K562 (cell line): ENCODE results near the gene BEST4. TPM values are rescaled to one million over a fixed set of nuclear protein-coding genes. Genes with fewer than 3 reads are reported as not detected.

Source experiments
- FOXK1 ChIP-seq: sonication (generic); formaldehyde crosslinking; IDR thresholded peaks from 2 replicates; pipeline ENCODE4 v1.8.0; 2022; ENCODE audit warnings: missing genetic modification reagents, mild to moderate bottlenecking, borderline replicate concordance
- HLTF ChIP-seq: fragments of 450-650 bp; IDR thresholded peaks from 2 replicates; pipeline ENCODE4 v1.6.1; 2016
- JUNB ChIP-seq: fragments of 450-650 bp; formaldehyde crosslinking; conservative IDR thresholded peaks from 2 replicates; pipeline ENCODE4 v1.4.0; 2020; ENCODE audit warnings: mild to moderate bottlenecking
- LEF1 ChIP-seq: fragments of 450-650 bp; IDR thresholded peaks from 2 replicates; pipeline ENCODE4 v1.6.1; 2016; ENCODE audit warnings: mild to moderate bottlenecking
- SMARCA5 ChIP-seq: fragments of 450-650 bp; IDR thresholded peaks from 2 replicates; pipeline ENCODE4 v1.6.1; 2016
- SRSF3 ChIP-seq: fragments of 200-400 bp; formaldehyde crosslinking; IDR thresholded peaks from 2 replicates; pipeline ENCODE4 v1.6.1; 2016; ENCODE audit warnings: mild to moderate bottlenecking, low read length, moderate library complexity; ENCODE audit not compliant: insufficient read depth
- ZFX ChIP-seq: sonication (generic); formaldehyde crosslinking; IDR thresholded peaks from 2 replicates; pipeline ENCODE4 v1.8.0; 2022; ENCODE audit warnings: mild to moderate bottlenecking, missing genetic modification reagents, moderate library complexity
- polyA plus RNA-seq, 8 experiments: library from polyadenylated mRNA; depleted of rRNA in 4 of 8; stranded (reverse) in 5 of 8; unstranded in 3 of 8; fragments of >200 nt; fragmentation: Nextera tagmentation in 2 of 8; fragmentation: Illumina TruSeq in 1 of 8; extraction: Ambion mirVana in 2 of 8; extraction: Trizol in 1 of 8; gene quantifications; 2 replicates each; pipeline versions ENCODE4 v1.2.1 to v1.2.3, GENCODE V29; 2011 to 2014; ENCODE audit warnings: inconsistent platforms in 1 of 8, missing spikeins in 1 of 8
- total RNA-seq, 7 experiments: library from RNA; depleted of rRNA in 6 of 7; stranded (reverse); fragments of >200 nt in 6 of 7; fragmentation: Illumina TruSeq in 2 of 7; extraction: Trizol in 2 of 7; gene quantifications; 2 replicates each; pipeline versions ENCODE4 v1.2.1 to v1.2.3, GENCODE V29; 2011 to 2021; ENCODE audit warnings: low replicate concordance in 1 of 7
- TF ChIP-seq, protein P1 (sequence below), 3 experiments: fragments of 200-800 bp in 1 of 3; fragments of 250-450 bp in 1 of 3; fragments of 450-650 bp in 1 of 3; sonication (Bioruptor Pico) in 1 of 3; sonication (Bioruptor generic) in 1 of 3; formaldehyde crosslinking in 1 of 3; IDR thresholded peaks; 2 replicates each; pipeline versions ENCODE4 v1.6.1 to v1.8.0; 2016 to 2022; ENCODE audit warnings: mild to moderate bottlenecking in 2 of 3, missing genetic modification characterization in 2 of 3, missing compliant biosample characterization in 1 of 3, moderate library complexity in 1 of 3
- TF ChIP-seq, protein P2 (sequence below): fragments of 450-650 bp; IDR thresholded peaks from 2 replicates; pipeline ENCODE4 v1.6.1; 2017; ENCODE audit warnings: antibody characterized with exemption
- TF ChIP-seq, protein P3 (sequence below): fragments of 250-450 bp; sonication (Bioruptor Pico); IDR thresholded peaks from 2 replicates; pipeline ENCODE4 v1.5.0; 2022; ENCODE audit warnings: mild to moderate bottlenecking
- TF ChIP-seq, protein P4 (sequence below): fragments of 250-450 bp; sonication (Bioruptor Pico); IDR thresholded peaks from 2 replicates; pipeline ENCODE4 v1.5.0; 2021; ENCODE audit warnings: mild to moderate bottlenecking, borderline replicate concordance
- TF ChIP-seq, protein P5 (sequence below): conservative IDR thresholded peaks from 2 replicates; pipeline ENCODE4 v1.6.1; 2011; ENCODE audit warnings: low read depth, mild to moderate bottlenecking, low read length; ENCODE audit not compliant: control insufficient read depth

Gene BEST4
- total and polyA plus RNA-seq, 9 of the 15 experiments (the other 6 are each of a cell fraction or from before 2014, with no cell fraction given): 0.07 to 0.11 TPM; not detected in 7

DNA sequence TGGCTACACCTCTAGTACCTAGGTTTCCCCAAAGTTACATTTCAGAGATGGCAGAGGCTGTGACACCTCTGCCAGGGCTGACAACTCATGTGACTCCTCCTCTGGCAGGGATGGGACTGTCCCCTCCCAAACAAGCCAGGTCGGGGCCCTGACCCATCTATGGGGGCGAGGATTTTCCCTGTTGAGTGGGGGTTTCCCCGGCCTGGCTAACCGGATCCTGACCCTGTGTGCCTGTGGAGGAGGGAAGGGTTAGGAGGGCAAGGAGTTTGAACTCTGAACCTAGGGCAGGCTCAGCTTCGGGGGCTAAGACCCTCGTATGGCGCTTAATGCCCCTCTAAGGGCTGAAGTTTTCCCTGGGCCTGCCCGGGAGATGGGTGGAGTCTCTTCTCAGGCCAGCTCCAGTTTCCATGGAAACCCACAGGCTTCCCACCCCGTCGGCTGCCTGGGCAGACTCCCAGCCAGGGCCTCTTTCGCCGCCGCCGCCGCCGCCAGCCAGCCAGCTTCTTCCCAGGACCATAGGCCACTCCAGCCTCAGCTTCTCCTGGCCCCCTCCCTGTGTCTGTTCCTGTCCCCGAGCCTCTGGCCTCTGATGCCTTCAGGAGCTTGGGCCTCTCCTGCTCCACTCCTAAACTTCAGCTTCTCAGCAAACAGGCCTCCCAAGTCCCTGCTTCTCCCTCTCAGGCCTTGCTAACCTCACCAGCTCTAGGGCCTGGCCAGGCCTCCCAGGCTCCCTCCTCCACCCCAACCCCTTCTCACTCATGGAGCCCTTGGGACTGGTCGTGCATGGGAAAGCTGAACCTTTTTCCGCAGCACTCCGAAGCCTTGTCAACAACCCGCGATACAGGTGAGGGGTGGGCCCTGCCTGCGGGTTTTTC lies 20.3 kb upstream of the BEST4 start, which contains the start of gene BTBD19 (continued):
- TF ChIP-seq, protein P1, sequence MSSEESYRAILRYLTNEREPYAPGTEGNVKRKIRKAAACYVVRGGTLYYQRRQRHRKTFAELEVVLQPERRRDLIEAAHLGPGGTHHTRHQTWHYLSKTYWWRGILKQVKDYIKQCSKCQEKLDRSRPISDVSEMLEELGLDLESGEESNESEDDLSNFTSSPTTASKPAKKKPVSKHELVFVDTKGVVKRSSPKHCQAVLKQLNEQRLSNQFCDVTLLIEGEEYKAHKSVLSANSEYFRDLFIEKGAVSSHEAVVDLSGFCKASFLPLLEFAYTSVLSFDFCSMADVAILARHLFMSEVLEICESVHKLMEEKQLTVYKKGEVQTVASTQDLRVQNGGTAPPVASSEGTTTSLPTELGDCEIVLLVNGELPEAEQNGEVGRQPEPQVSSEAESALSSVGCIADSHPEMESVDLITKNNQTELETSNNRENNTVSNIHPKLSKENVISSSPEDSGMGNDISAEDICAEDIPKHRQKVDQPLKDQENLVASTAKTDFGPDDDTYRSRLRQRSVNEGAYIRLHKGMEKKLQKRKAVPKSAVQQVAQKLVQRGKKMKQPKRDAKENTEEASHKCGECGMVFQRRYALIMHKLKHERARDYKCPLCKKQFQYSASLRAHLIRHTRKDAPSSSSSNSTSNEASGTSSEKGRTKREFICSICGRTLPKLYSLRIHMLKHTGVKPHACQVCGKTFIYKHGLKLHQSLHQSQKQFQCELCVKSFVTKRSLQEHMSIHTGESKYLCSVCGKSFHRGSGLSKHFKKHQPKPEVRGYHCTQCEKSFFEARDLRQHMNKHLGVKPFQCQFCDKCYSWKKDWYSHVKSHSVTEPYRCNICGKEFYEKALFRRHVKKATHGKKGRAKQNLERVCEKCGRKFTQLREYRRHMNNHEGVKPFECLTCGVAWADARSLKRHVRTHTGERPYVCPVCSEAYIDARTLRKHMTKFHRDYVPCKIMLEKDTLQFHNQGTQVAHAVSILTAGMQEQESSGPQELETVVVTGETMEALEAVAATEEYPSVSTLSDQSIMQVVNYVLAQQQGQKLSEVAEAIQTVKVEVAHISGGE (CRISPR knock-in tag; IDR thresholded peaks at IDR 0.05): 0 out of 6 replicates have a peak, but pooled peaks of 1 of the 3 experiments have one; percentile 7
- 0 out of 2 replicates have a peak, but pooled peaks have one; percentile 77 for TF ChIP-seq HLTF
- TF ChIP-seq SMARCA5: peak; percentile 82
- TF ChIP-seq, protein P2, sequence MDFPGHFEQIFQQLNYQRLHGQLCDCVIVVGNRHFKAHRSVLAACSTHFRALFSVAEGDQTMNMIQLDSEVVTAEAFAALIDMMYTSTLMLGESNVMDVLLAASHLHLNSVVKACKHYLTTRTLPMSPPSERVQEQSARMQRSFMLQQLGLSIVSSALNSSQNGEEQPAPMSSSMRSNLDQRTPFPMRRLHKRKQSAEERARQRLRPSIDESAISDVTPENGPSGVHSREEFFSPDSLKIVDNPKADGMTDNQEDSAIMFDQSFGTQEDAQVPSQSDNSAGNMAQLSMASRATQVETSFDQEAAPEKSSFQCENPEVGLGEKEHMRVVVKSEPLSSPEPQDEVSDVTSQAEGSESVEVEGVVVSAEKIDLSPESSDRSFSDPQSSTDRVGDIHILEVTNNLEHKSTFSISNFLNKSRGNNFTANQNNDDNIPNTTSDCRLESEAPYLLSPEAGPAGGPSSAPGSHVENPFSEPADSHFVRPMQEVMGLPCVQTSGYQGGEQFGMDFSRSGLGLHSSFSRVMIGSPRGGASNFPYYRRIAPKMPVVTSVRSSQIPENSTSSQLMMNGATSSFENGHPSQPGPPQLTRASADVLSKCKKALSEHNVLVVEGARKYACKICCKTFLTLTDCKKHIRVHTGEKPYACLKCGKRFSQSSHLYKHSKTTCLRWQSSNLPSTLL: no peak
- TF ChIP-seq, protein P3, sequence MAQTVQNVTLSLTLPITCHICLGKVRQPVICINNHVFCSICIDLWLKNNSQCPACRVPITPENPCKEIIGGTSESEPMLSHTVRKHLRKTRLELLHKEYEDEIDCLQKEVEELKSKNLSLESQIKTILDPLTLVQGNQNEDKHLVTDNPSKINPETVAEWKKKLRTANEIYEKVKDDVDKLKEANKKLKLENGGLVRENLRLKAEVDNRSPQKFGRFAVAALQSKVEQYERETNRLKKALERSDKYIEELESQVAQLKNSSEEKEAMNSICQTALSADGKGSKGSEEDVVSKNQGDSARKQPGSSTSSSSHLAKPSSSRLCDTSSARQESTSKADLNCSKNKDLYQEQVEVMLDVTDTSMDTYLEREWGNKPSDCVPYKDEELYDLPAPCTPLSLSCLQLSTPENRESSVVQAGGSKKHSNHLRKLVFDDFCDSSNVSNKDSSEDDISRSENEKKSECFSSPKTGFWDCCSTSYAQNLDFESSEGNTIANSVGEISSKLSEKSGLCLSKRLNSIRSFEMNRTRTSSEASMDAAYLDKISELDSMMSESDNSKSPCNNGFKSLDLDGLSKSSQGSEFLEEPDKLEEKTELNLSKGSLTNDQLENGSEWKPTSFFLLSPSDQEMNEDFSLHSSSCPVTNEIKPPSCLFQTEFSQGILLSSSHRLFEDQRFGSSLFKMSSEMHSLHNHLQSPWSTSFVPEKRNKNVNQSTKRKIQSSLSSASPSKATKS: no peak
- peak; percentile 65; the same call in 1 of the 2 replicates for TF ChIP-seq SRSF3
- 0 out of 2 replicates have a peak, but pooled peaks have one; percentile 13 for TF ChIP-seq JUNB
- TF ChIP-seq LEF1: no peak
- peak; percentile 77; the same call in 1 of the 2 replicates for TF ChIP-seq FOXK1 (CRISPR knock-in tag)
- TF ChIP-seq, protein P4, sequence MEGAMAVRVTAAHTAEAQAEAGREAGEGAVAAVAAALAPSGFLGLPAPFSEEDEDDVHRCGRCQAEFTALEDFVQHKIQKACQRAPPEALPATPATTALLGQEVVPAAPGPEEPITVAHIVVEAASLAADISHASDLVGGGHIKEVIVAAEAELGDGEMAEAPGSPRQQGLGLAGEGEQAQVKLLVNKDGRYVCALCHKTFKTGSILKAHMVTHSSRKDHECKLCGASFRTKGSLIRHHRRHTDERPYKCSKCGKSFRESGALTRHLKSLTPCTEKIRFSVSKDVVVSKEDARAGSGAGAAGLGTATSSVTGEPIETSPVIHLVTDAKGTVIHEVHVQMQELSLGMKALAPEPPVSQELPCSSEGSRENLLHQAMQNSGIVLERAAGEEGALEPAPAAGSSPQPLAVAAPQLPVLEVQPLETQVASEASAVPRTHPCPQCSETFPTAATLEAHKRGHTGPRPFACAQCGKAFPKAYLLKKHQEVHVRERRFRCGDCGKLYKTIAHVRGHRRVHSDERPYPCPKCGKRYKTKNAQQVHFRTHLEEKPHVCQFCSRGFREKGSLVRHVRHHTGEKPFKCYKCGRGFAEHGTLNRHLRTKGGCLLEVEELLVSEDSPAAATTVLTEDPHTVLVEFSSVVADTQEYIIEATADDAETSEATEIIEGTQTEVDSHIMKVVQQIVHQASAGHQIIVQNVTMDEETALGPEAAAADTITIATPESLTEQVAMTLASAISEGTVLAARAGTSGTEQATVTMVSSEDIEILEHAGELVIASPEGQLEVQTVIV (CRISPR knock-in tag): peak; percentile 74
- TF ChIP-seq, protein P5, sequence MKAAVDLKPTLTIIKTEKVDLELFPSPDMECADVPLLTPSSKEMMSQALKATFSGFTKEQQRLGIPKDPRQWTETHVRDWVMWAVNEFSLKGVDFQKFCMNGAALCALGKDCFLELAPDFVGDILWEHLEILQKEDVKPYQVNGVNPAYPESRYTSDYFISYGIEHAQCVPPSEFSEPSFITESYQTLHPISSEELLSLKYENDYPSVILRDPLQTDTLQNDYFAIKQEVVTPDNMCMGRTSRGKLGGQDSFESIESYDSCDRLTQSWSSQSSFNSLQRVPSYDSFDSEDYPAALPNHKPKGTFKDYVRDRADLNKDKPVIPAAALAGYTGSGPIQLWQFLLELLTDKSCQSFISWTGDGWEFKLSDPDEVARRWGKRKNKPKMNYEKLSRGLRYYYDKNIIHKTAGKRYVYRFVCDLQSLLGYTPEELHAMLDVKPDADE: 0 out of 2 replicates have a peak, but pooled peaks have one; percentile 3
- peak; percentile 74 for TF ChIP-seq ZFX (CRISPR knock-in tag)
